Measurements from ENCODE around the gene SCARF2. TPM values are rescaled to one million over a fixed set of nuclear protein-coding genes. Genes with fewer than 3 reads are reported as not detected.
A peak's percentile ranks its signal among the peaks of the same experiment; 100 is the strongest.

The SCARF2 gene
- total RNA-seq, 4 donors from 2014 or later, result 28.4 to 72.0 (median 53.1) TPM

- Histone ChIP-seq H3K9me3 (no peaks in the 10 kb centered on the region), H3K4me1 (peaks cover 0 to 35% (median 11%) of the 10 kb centered on the region in 4 donors), H3K4me3 (no peak overlapping the region), H3K27ac (peak overlapping the region in 1 of 4 donors; percentile 42), H3K27me3 (no peaks in the 10 kb centered on the region), H3K36me3 (peaks cover 0 to 13% (median 0%) of the 10 kb centered on the region in 3 donors)
- WGBS, 2 donors, result 67 to 77% methylated on average over 1 of the region's 1 CpG
- DNase-seq (ENCODE audit: low spot score in 2 of 2), result peak in 1 of 2 donors; percentile 76
- peak in 1 of 2 donors; percentile 64 for TF ChIP-seq EP300 (IDR thresholded peaks at IDR 0.05)
- no peak for TF ChIP-seq CTCF (IDR thresholded peaks at IDR 0.05)
- no peak for TF ChIP-seq POLR2A (IDR thresholded peaks at IDR 0.05)
Observed at GRCh38 chr22:20396639-20397038, 41.0 kb downstream of the SCARF2 start.

- no peak overlapping the region for H3K4me3 ChIP-seq
- H3K9me3 ChIP-seq, result no peaks in the 10 kb centered on the region
- 36 to 52% methylated on average over 2 of the region's 2 CpGs for WGBS, 2 donors
- H3K4me1 ChIP-seq, result peaks cover 0 to 35% (median 11%) of the 10 kb centered on the region in 4 donors
- H3K36me3 ChIP-seq, result peaks cover 0 to 5% (median 0%) of the 10 kb centered on the region in 3 donors
- H3K27me3 ChIP-seq, result no peaks in the 10 kb centered on the region
- DNase-seq (ENCODE audit: low spot score in 2 of 2), result no peak
- no peak overlapping the region for H3K27ac ChIP-seq
- TF ChIP-seq EP300 (IDR thresholded peaks at IDR 0.05), result no peak
- no peak for TF ChIP-seq CTCF (IDR thresholded peaks at IDR 0.05)
- no peak for TF ChIP-seq POLR2A (IDR thresholded peaks at IDR 0.05)
Observed at GRCh38 chr22:20395907-20396287, 41.7 kb downstream of the SCARF2 start.

- H3K27ac ChIP-seq, result no peak overlapping the region
- H3K9me3 ChIP-seq, result no peaks in the 10 kb centered on the region
- H3K36me3 ChIP-seq, result no peaks in the 10 kb centered on the region
- H3K4me3 ChIP-seq, result peak overlapping the region in 1 of 4 donors; percentile 63
- TF ChIP-seq EP300 (IDR thresholded peaks at IDR 0.05), result no peak
- TF ChIP-seq CTCF (IDR thresholded peaks at IDR 0.05), result no peak
- TF ChIP-seq POLR2A (IDR thresholded peaks at IDR 0.05), result no peak
- no peak for DNase-seq (ENCODE audit: low spot score in 2 of 2)
- peaks cover 0 to 35% (median 11%) of the 10 kb centered on the region in 4 donors for H3K4me1 ChIP-seq
- no peaks in the 10 kb centered on the region for H3K27me3 ChIP-seq
- 77 to 82% methylated on average over 19 to 20 of the region's 20 CpGs for WGBS, 2 donors
Observed at GRCh38 chr22:20395181-20395906, 42.3 kb downstream of the SCARF2 start.

- peaks cover 0 to 3% (median 0%) of the 10 kb centered on the region in 4 donors for H3K9me3 ChIP-seq
- no peaks in the 10 kb centered on the region for H3K36me3 ChIP-seq
- H3K27me3 ChIP-seq, result no peaks in the 10 kb centered on the region
- TF ChIP-seq EP300 (IDR thresholded peaks at IDR 0.05) (peak; percentile 84 to 85), POLR2A (IDR thresholded peaks at IDR 0.05) (peak in 1 of 2 donors; percentile 53), CTCF (IDR thresholded peaks at IDR 0.05) (peak in 2 of 5 experiments; percentile 16 to 30)
- peak within 1 kb of the TSS; percentile 56 to 83 (median 63) for H3K4me3 ChIP-seq
- H3K4me1 ChIP-seq, result peaks cover 0 to 35% (median 11%) of the 10 kb centered on the region in 4 donors
- H3K27ac ChIP-seq, result peak within 1 kb of the TSS; percentile 46 to 80 (median 70)
- peak; percentile 75 to 80 for DNase-seq (ENCODE audit: low spot score in 2 of 2)
- 0 to 3% methylated on average over 8 to 14 of the region's 71 CpGs for WGBS, 2 donors
Observed at GRCh38 chr22:20393705-20394476, 43.7 kb downstream of the SCARF2 start, which contains the start of gene ZNF74. Gene ZNF74, plus strand, starts transcription at chr22:20394151. Its CDS starts 478 bp downstream, at chr22:20394629.

All from tibial nerve (tissue), 4 donors.